HG03060 (cell line): ENCODE data around the gene TM4SF1.
"Not testable (repeated sequence)": the region's sequence is repeated elsewhere in the genome, so short reads cannot be mapped to it uniquely, and the experiment has no call there.

ENCODE experiments used
- ATAC-seq: cut with Tn5 transposase; IDR thresholded peaks from one replicate; pipeline ENCODE4 v1.9.1; 2021; ENCODE audit warnings: low read depth, moderate number of reproducible peaks; ENCODE audit not compliant: unreplicated experiment

TM4SF1 gene

DNA sequence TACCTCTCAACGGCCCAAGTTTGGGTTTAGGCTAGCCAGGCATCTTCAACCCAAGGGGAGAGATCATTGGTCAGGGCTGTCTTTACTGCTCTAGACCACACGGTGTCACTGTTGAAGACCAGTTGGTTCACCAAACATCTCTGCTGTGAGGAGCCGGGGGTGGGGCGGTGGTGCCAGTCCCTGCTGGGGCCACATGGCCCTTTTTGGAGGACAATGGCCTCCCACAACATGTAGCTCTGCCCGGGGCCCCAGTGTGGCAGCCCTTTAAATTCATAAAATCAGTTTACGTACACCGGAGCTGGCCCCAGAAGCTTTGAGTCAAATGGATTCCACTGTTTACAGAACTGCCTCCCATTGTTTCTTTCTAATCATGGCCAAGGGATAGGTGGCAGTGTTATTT lies 24.9 kb downstream of the TM4SF1 start:
- no peak for ATAC-seq

GRCh38 chr3:149343951-149344350 lies 33.5 kb downstream of the TM4SF1 start:
- ATAC-seq, result no peak

- ATAC-seq, result no peak
Measured at GRCh38 chr3:149342413-149343380, 34.8 kb downstream of the TM4SF1 start.

GRCh38 chr3:149340310-149340933 lies 37.0 kb downstream of the TM4SF1 start:
- no peak for ATAC-seq

- no peak for ATAC-seq
Measured at GRCh38 chr3:149339931-149340309, 37.5 kb downstream of the TM4SF1 start.

- not testable (repeated sequence) for ATAC-seq
Measured at GRCh38 chr3:149337486-149337885, 40.0 kb downstream of the TM4SF1 start.

DNA sequence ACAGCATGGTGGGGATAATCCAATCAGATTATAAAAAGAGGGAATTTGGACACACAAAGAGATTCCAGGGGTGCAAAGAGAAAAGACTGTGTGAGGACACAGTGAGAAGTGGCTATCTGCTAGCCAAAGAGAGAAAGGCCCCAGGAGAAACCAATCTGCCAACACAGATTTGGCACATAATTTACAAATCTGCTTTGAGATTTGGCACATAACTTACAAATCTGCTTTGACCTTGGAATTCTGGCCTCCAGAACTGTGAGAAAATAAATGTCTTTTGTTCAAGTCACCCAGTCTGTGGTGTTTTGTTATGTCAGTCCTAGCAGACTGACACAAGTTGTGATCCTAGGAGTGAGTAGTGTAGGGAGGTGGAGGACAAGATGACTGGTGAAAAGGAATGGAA lies 40.5 kb downstream of the TM4SF1 start:
- no peak for ATAC-seq

DNA sequence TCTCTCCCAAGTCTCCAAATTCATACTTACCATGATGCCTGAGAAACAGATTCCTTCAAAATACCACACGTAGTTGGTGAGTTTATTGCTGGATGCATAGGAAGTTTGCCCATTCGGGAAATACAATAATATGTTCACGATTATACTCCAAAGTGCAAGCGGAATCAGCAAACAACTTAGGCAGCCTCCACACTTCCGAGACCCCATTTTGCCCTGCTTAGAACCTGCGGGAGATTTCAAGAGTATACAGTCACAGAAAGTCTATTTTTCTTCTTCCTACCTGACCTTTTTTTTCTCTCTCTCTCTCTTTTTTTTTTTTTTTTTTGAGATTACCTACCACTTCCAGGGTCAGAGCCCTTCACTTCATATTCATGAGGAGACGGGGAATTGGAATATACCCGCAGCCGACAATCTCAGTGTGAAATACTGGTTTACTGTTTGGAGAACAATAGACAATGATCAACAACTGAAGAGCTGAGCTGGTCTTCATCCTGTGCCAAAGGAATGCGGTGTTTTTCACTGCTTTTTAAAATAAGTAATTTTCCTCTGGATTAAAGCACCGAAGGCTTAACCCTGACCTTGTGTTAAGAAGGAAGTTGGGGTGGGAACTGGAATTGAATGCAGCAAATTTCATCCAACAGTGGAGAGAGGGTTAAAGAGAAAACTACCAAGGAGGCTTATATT lies 44.1 kb downstream of the TM4SF1 start, which contains the start of gene TM4SF18:
TSS of gene TM4SF18 (minus strand) at position 461 of the 684 bp plus-strand sequence. CDS start at position 207, 254 bp downstream.
- ATAC-seq, result no peak

DNA sequence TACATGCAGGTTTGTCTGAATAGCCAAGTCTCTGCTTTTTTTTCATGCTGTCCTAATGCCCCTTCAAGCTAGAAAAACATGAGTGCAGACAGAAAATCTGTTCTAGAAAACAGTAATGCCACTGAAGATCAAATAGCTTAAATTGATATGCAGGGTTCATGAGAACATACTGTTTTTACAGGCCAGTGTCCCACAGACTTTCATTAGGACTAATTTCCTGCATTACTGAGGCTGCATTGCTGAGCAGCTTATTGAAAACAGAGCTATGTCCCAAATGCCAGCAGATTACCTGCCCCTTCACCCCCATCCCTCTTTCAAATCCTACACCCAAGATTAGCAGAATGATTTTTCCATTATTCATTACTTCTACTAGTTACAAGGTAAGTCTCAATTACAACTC lies 44.7 kb downstream of the TM4SF1 start:
- no peak for ATAC-seq

GRCh38 chr3:149332227-149332765 lies 45.2 kb downstream of the TM4SF1 start:
- ATAC-seq, result no peak

- ATAC-seq, result no peak
Measured at GRCh38 chr3:149331396-149331795, 46.1 kb downstream of the TM4SF1 start.

GRCh38 chr3:149330609-149331331 lies 46.7 kb downstream of the TM4SF1 start:
- ATAC-seq, result no peak

- no peak for ATAC-seq
Measured at GRCh38 chr3:149327156-149327555, 50.3 kb downstream of the TM4SF1 start.

- ATAC-seq, result no peak
Measured at GRCh38 chr3:149325581-149325980, 51.9 kb downstream of the TM4SF1 start.

DNA sequence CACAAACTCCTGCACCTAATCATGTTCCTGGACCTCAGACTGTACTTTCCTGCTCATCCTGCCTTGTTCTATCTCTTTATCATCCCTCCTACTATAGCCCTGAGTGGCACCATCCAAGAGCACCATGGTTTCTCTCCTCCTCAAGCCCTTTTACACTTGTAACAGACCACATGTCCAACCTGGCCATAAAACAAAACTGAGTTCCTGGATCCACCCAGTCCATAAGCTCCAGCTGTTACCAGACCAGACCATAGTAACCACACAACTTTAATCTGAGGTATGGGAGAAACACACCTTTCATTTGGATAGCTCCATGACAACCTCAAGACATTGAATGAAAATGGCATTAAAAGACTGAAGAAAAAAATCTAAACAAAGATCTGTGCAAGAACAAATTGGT lies 53.1 kb downstream of the TM4SF1 start:
- ATAC-seq, result no peak

- ATAC-seq, result no peak
Measured at GRCh38 chr3:149321640-149322039, 55.8 kb downstream of the TM4SF1 start.

- no peak for ATAC-seq
Measured at GRCh38 chr3:149321136-149321535, 56.3 kb downstream of the TM4SF1 start.

GRCh38 chr3:149319750-149320149 lies 57.7 kb downstream of the TM4SF1 start:
- ATAC-seq, result no peak
